GM12878 (cell line): Measurements from ENCODE around the gene VTI1A.

Source experiments
- CBX5 ChIP-seq: sonication (generic); IDR thresholded peaks from 2 replicates; pipeline ENCODE4 v1.6.1; 2016; ENCODE audit warnings: low read depth, moderate library complexity, mild to moderate bottlenecking, inconsistent platforms
- EGR1 ChIP-seq, 2 experiments: IDR thresholded peaks; 1 replicate in 1 of 2; 2 replicates in 1 of 2; pipeline ENCODE4 v1.6.1; 2011 to 2012; ENCODE audit warnings: low read depth in 2 of 2, low read length in 2 of 2, borderline replicate concordance in 1 of 2, mild to moderate bottlenecking in 1 of 2, moderate library complexity in 1 of 2
- KDM1A ChIP-seq: fragments of 200-600 bp; sonication (generic); IDR thresholded peaks from 2 replicates; pipeline ENCODE4 v1.6.1; 2016; ENCODE audit warnings: borderline replicate concordance
- MAX ChIP-seq: IDR thresholded peaks from 2 replicates; pipeline ENCODE4 v1.6.1; 2012; ENCODE audit warnings: low read depth, low read length, improper control_type of control experiment
- TAF1 ChIP-seq: IDR thresholded peaks from 2 replicates; pipeline ENCODE4 v1.6.1; 2011; ENCODE audit warnings: mild to moderate bottlenecking, low read depth, low read length, borderline replicate concordance
- YY1 ChIP-seq: IDR thresholded peaks from 2 replicates; pipeline ENCODE4 v1.6.1; 2011; ENCODE audit warnings: low read depth, mild to moderate bottlenecking, low read length
- ZNF217 ChIP-seq: fragments of 450-650 bp; IDR thresholded peaks from 2 replicates; pipeline ENCODE4 v1.6.1; 2017; ENCODE audit warnings: antibody characterized with exemption, mild to moderate bottlenecking
- TF ChIP-seq, protein P1 (sequence below), 3 experiments: IDR thresholded peaks in 2 of 3; conservative IDR thresholded peaks in 1 of 3; 2 replicates each; pipeline ENCODE4 v1.5.1; 2011; ENCODE audit warnings: low read depth in 3 of 3, low read length in 3 of 3, mild to moderate bottlenecking in 3 of 3, control low read depth in 2 of 3, moderate library complexity in 2 of 3, inconsistent platforms in 1 of 3, mixed read lengths in 1 of 3; ENCODE audit not compliant: control insufficient read depth in 2 of 3, insufficient read depth in 1 of 3; ENCODE audit errors: extremely low read depth in 1 of 3
- TF ChIP-seq, protein P2 (sequence below): IDR thresholded peaks from 2 replicates; pipeline ENCODE4 v1.6.1; 2012; ENCODE audit warnings: mild to moderate bottlenecking, low read depth, low read length

DNA sequence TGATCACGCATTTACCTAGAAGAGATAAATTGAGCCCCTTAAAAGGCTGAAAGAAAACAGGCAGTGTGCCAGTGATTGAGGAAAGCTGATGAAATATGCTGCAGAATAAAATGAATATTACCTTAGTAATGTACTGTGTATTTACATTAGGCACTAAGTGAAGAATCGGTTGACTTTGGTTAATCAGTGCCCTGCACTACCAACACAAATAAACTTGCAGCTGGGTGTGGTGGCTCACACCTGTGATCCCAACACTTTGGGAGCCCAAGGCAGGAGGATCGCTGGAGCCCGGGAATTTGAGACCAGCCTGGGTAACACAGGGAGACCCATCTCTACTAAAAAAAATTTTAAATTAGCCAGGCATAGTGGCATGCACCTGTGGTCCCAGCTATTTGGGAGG is 354.7 kb downstream of the VTI1A start:
- TF ChIP-seq ZNF217 (no peak), CBX5 (no peak), KDM1A (no peak), YY1 (no peak), MAX (no peak), TAF1 (no peak), EGR1 (IDR thresholded peaks at IDR 0.05; ENCODE audit: borderline replicate concordance in 1 of 2, low read depth in 2 of 2, low read length in 2 of 2) (no peak)
- TF ChIP-seq, protein P1, sequence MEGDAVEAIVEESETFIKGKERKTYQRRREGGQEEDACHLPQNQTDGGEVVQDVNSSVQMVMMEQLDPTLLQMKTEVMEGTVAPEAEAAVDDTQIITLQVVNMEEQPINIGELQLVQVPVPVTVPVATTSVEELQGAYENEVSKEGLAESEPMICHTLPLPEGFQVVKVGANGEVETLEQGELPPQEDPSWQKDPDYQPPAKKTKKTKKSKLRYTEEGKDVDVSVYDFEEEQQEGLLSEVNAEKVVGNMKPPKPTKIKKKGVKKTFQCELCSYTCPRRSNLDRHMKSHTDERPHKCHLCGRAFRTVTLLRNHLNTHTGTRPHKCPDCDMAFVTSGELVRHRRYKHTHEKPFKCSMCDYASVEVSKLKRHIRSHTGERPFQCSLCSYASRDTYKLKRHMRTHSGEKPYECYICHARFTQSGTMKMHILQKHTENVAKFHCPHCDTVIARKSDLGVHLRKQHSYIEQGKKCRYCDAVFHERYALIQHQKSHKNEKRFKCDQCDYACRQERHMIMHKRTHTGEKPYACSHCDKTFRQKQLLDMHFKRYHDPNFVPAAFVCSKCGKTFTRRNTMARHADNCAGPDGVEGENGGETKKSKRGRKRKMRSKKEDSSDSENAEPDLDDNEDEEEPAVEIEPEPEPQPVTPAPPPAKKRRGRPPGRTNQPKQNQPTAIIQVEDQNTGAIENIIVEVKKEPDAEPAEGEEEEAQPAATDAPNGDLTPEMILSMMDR (IDR thresholded peaks at IDR 0.05 in 2 of 3, conservative IDR thresholded peaks at IDR 0.05 in 1 of 3; ENCODE audit: control insufficient read depth in 2 of 3, extremely low read depth in 1 of 3, insufficient read depth in 1 of 3, low read depth in 3 of 3, low read length in 3 of 3) = no peak
- TF ChIP-seq, protein P2, sequence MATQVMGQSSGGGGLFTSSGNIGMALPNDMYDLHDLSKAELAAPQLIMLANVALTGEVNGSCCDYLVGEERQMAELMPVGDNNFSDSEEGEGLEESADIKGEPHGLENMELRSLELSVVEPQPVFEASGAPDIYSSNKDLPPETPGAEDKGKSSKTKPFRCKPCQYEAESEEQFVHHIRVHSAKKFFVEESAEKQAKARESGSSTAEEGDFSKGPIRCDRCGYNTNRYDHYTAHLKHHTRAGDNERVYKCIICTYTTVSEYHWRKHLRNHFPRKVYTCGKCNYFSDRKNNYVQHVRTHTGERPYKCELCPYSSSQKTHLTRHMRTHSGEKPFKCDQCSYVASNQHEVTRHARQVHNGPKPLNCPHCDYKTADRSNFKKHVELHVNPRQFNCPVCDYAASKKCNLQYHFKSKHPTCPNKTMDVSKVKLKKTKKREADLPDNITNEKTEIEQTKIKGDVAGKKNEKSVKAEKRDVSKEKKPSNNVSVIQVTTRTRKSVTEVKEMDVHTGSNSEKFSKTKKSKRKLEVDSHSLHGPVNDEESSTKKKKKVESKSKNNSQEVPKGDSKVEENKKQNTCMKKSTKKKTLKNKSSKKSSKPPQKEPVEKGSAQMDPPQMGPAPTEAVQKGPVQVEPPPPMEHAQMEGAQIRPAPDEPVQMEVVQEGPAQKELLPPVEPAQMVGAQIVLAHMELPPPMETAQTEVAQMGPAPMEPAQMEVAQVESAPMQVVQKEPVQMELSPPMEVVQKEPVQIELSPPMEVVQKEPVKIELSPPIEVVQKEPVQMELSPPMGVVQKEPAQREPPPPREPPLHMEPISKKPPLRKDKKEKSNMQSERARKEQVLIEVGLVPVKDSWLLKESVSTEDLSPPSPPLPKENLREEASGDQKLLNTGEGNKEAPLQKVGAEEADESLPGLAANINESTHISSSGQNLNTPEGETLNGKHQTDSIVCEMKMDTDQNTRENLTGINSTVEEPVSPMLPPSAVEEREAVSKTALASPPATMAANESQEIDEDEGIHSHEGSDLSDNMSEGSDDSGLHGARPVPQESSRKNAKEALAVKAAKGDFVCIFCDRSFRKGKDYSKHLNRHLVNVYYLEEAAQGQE = no peak
